ENCODE measurements around the gene PTPN14. TPM values are rescaled to one million over a fixed set of nuclear protein-coding genes. Genes with fewer than 3 reads are reported as not detected.

Gene PTPN14
- total RNA-seq, 6 experiments from 2014 or later, result 1.6 to 4.6 (median 2.1) TPM

- intact Hi-C loops (cut with DNase I), result no loop called here
- ATAC-seq, result no peak
- H3K36me3 ChIP-seq, result no peaks in the 10 kb centered on the region
- WGBS (ENCODE audit: insufficient coverage, low coverage, low lambda C conversion rate, missing lambda C conversion rate), result 78% methylated on average over 2 of the region's 2 CpGs
- DNase-seq, result no peak
- no peaks in the 10 kb centered on the region for H3K4me1 ChIP-seq
- H3K4me3 ChIP-seq, result no peak overlapping the region
- H3K27ac ChIP-seq, result no peak overlapping the region
- no peaks in the 10 kb centered on the region for H3K27me3 ChIP-seq
- no peaks in the 10 kb centered on the region for H3K9me3 ChIP-seq
- TF ChIP-seq POLR2A (IDR thresholded peaks at IDR 0.05) (no peak), CTCF (IDR thresholded peaks at IDR 0.05) (no peak)
Measured at GRCh38 chr1:214473862-214474261, 77.5 kb downstream of the PTPN14 start.

GRCh38 chr1:214473387-214473786, 78.0 kb downstream of the PTPN14 start:
- DNase-seq, result no peak
- Histone ChIP-seq H3K9me3 (no peaks in the 10 kb centered on the region), H3K4me1 (no peaks in the 10 kb centered on the region), H3K27ac (no peak overlapping the region), H3K27me3 (no peaks in the 10 kb centered on the region), H3K4me3 (no peak overlapping the region), H3K36me3 (no peaks in the 10 kb centered on the region)
- ATAC-seq, result no peak
- 73% methylated on average over 1 of the region's 1 CpG for whole genome bisulfite sequencing (ENCODE audit: insufficient coverage, low coverage, low lambda C conversion rate, missing lambda C conversion rate)
- TF ChIP-seq CTCF (IDR thresholded peaks at IDR 0.05) (no peak), POLR2A (IDR thresholded peaks at IDR 0.05) (no peak)
- intact Hi-C loops (cut with DNase I), result no loop called here

- H3K9me3 ChIP-seq, result no peaks in the 10 kb centered on the region
- ATAC-seq (no peak), DNase-seq (no peak)
- H3K27me3 ChIP-seq, result no peaks in the 10 kb centered on the region
- H3K4me3 ChIP-seq, result no peak overlapping the region
- no peaks in the 10 kb centered on the region for H3K36me3 ChIP-seq
- no peak overlapping the region for H3K27ac ChIP-seq
- intact Hi-C loops (cut with DNase I), result no loop called here
- H3K4me1 ChIP-seq, result no peaks in the 10 kb centered on the region
- TF ChIP-seq CTCF (IDR thresholded peaks at IDR 0.05) (no peak), POLR2A (IDR thresholded peaks at IDR 0.05) (no peak)
Measured at GRCh38 chr1:214472364-214472763, 79.0 kb downstream of the PTPN14 start.

GRCh38 chr1:214471458-214471857, 79.9 kb downstream of the PTPN14 start:
- 59% methylated on average over 2 of the region's 2 CpGs for WGBS (ENCODE audit: insufficient coverage, low coverage, low lambda C conversion rate, missing lambda C conversion rate)
- no peak for TF ChIP-seq POLR2A (IDR thresholded peaks at IDR 0.05)
- no peak for TF ChIP-seq CTCF (IDR thresholded peaks at IDR 0.05)
- no peaks in the 10 kb centered on the region for H3K36me3 ChIP-seq
- no peak overlapping the region for H3K27ac ChIP-seq
- no peak overlapping the region for H3K4me3 ChIP-seq
- H3K27me3 ChIP-seq, result no peaks in the 10 kb centered on the region
- no peak for ATAC-seq
- no peak for DNase-seq
- H3K4me1 ChIP-seq, result no peaks in the 10 kb centered on the region
- intact Hi-C loops (cut with DNase I), result no loop called here
- no peaks in the 10 kb centered on the region for H3K9me3 ChIP-seq

GRCh38 chr1:214470132-214470531, 81.3 kb downstream of the PTPN14 start:
- H3K27me3 ChIP-seq, result no peaks in the 10 kb centered on the region
- DNase-seq (no peak), ATAC-seq (no peak)
- intact Hi-C loops (cut with DNase I), result no loop called here
- H3K36me3 ChIP-seq, result no peaks in the 10 kb centered on the region
- H3K27ac ChIP-seq, result no peak overlapping the region
- TF ChIP-seq CTCF (IDR thresholded peaks at IDR 0.05) (no peak), POLR2A (IDR thresholded peaks at IDR 0.05) (no peak)
- no peaks in the 10 kb centered on the region for H3K9me3 ChIP-seq
- H3K4me3 ChIP-seq, result no peak overlapping the region
- H3K4me1 ChIP-seq, result no peaks in the 10 kb centered on the region
- WGBS (ENCODE audit: insufficient coverage, low coverage, low lambda C conversion rate, missing lambda C conversion rate), result 69% methylated on average over 3 of the region's 3 CpGs
